Measurements from ENCODE around the gene PCBP4.
"Not testable (repeated sequence)": the region's sequence is repeated elsewhere in the genome, so short reads cannot be mapped to it uniquely, and the experiment has no call there.

The PCBP4 gene

GRCh38 chr3:51938780-51939425, 28.4 kb downstream of the PCBP4 start:
- DNase-seq (ENCODE audit: low spot score): no peak

- DNase-seq (ENCODE audit: low spot score): no peak
Measured at GRCh38 chr3:51937611-51938450, 29.4 kb downstream of the PCBP4 start.

GRCh38 chr3:51937014-51937413, 30.2 kb downstream of the PCBP4 start:
- no peak for DNase-seq (ENCODE audit: low spot score)

- no peak for DNase-seq (ENCODE audit: low spot score)
Measured at GRCh38 chr3:51935886-51936755, 31.1 kb downstream of the PCBP4 start.

GRCh38 chr3:51934991-51935885, 32.0 kb downstream of the PCBP4 start:
- no peak for DNase-seq (ENCODE audit: low spot score)

GRCh38 chr3:51934139-51934850, 33.0 kb downstream of the PCBP4 start:
- DNase-seq (ENCODE audit: low spot score): no peak

GRCh38 chr3:51933471-51934138, 33.6 kb downstream of the PCBP4 start:
- no peak for DNase-seq (ENCODE audit: low spot score)

- no peak for DNase-seq (ENCODE audit: low spot score)
Measured at GRCh38 chr3:51932471-51933370, 34.5 kb downstream of the PCBP4 start.

GRCh38 chr3:51931756-51932155, 35.5 kb downstream of the PCBP4 start:
- DNase-seq (ENCODE audit: low spot score): no peak

GRCh38 chr3:51930439-51930838, 36.8 kb downstream of the PCBP4 start:
- DNase-seq (ENCODE audit: low spot score): no peak

- DNase-seq (ENCODE audit: low spot score): no peak
Measured at GRCh38 chr3:51929420-51930003, 37.7 kb downstream of the PCBP4 start.

GRCh38 chr3:51928981-51929380, 38.3 kb downstream of the PCBP4 start:
- not testable (repeated sequence) for DNase-seq (ENCODE audit: low spot score)

GRCh38 chr3:51928438-51928837, 38.8 kb downstream of the PCBP4 start:
- DNase-seq (ENCODE audit: low spot score): no peak

GRCh38 chr3:51927061-51927977, 39.9 kb downstream of the PCBP4 start:
- DNase-seq (ENCODE audit: low spot score): no peak

- DNase-seq (ENCODE audit: low spot score): no peak
Measured at GRCh38 chr3:51921081-51921578, 46.1 kb downstream of the PCBP4 start.

GRCh38 chr3:51916418-51916817, 50.8 kb downstream of the PCBP4 start:
- DNase-seq (ENCODE audit: low spot score): no peak

GRCh38 chr3:51908026-51908425, 59.2 kb downstream of the PCBP4 start:
- no peak for DNase-seq (ENCODE audit: low spot score)
